HG03060 (cell line): ENCODE results near the gene DAPK1.

Experiments used
- ATAC-seq: cut with Tn5 transposase; IDR thresholded peaks from one replicate; pipeline ENCODE4 v1.9.1; 2021; ENCODE audit warnings: low read depth, moderate number of reproducible peaks; ENCODE audit not compliant: unreplicated experiment

The DAPK1 gene

DNA sequence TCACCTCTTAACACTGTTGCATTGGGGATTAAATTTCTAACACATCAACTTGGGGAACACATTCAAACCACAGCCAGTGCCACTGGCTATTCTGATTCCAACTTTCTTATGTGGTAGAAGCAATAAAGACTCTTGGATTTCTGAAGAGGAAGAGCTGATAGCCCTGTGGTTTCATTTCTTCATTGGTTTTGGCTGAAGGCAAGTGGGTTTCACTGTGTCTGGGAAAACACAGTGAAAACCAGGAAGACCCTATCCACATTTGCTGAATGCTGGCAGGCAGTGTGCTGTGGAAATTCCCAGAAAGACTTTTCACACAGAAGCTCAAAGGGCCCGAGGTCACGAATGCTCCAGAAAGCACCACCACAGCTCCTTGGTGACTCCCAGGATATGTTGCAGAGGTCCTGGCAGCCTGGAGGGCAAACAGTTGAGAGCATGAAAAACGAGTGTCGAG, 67.1 kb downstream of the DAPK1 start:
- no peak for ATAC-seq

DNA sequence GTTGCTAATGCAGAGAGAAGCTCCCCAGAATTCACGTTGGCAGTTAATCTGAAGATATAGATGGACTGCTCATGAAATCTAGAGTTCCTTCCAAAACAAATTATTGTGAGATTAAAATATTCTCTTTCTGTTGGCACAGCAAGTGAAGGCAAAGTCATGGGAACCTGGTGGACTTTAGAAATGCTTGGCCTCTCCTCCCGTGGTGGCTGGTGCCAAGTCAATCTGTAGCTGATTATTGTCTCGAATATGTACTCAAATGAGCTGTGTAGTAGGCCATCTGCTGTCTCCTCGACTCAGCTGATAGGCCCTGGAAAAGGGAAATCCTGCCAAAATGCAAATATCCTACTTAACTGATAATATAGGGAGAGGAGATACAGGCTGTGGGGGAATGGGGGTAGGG, 69.3 kb downstream of the DAPK1 start:
- ATAC-seq: no peak

DNA sequence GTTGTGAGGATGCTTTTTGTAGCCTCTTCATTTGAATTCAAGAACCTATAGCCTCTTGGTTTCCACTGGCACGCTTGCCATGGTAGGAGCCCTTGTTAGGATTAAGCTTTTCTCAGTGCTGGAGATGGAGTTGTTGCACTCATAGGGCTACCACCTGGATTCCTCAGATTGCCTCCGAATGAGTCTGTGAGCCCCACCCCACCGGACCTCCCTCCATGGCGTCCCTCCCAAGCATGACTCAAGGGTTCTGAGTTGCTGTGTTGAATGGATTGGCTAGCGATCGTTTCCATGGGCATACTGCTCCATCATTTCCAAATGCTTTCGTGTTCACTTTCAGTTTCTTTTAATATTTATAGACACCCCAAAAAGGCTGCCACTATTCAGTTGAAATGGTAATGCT, 69.9 kb downstream of the DAPK1 start:
- no peak for ATAC-seq

DNA sequence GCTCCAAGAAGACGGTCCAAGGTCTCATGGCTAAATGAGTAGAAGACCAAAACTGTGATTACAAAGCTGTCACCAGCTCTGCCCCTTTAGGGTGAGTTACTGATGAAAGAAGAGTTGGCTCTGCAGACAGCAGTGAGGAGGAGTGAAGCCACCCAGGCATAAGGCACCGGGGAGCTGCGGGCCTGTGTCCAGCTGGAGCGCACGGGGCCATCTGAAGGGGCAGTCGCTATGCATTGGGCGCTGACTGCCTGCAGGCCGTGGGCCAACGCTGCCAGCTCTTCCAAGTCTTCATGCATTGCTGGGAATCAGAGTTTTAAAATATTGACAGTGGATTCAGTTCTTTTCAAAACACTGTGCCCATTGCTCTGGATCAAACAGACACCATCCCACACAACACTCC, 70.3 kb downstream of the DAPK1 start:
- no peak for ATAC-seq

DNA sequence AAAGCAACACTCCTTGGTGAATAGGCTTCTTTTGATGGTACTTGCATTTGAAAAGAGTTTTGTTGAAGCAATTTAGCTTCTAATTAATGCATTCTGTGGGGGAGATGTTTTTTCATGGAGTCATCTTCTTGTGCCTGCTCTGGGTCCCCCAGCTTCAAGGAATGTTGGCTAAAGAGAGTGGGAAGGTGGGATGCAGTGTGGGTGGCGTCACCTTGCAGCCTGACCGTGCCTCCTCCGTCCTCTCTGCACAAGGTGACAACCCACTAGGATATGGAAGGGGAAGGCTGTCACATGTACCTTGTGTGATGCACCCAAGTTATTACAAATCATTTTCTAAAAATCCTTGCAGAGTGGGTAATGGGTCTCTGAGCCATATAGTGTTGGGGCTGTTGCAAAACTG, 70.7 kb downstream of the DAPK1 start:
- no peak for ATAC-seq

DNA sequence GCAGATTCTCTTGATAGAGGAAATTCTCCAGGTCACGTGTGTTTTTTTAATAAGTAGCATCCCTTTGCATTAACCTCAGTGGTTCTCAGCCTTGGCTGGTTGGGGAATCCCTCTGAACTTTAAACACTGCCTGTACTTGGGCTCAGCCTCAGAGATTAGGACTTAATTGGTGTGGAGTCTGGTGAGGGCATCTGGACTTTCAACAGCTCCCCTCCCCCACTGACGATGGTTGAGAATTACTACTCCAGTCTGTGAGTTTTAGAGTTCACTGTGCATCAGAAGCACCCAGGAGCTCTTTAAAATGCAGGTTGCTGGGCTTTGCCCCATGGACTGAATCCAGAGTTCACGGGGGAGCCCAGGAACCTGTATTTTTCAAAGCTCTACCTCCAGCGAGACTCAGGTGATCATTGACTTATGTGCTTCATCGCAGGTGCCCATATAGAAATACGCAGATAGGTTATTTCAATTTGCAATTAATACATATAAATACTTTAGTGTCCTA, 71.4 kb downstream of the DAPK1 start:
- ATAC-seq: no peak

GRCh38 chr9:87569518-87569917, 71.9 kb downstream of the DAPK1 start:
- ATAC-seq: no peak

- peak; percentile 70 for ATAC-seq
Observed at GRCh38 chr9:87570000-87570908, 72.6 kb downstream of the DAPK1 start.

GRCh38 chr9:87572719-87573118, 75.1 kb downstream of the DAPK1 start:
- no peak for ATAC-seq

DNA sequence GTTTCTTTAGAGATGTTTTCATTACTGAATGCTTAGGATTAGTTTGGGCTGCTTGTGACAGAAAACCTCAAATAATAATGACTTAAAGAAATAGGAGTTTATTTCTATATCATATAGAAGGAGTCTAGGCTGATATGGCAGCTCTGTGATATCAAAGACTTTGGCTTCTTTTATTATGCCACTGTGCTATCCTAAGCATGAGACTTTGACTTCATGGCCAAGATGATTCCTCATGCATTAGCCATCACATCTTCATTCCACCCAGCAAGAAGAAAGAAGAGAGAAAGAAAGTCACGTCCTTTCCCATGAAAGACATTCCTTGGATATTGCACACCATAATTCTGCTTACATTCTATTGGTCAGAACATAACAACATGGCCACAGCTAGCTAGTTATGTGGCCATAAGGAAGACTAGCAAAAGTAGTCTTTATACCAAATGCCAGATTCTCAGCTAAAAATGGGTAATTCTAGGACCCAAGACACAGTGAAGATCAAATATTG, 76.2 kb downstream of the DAPK1 start:
- no peak for ATAC-seq

- ATAC-seq: no peak
Observed at GRCh38 chr9:87577746-87578145, 80.1 kb downstream of the DAPK1 start.

DNA sequence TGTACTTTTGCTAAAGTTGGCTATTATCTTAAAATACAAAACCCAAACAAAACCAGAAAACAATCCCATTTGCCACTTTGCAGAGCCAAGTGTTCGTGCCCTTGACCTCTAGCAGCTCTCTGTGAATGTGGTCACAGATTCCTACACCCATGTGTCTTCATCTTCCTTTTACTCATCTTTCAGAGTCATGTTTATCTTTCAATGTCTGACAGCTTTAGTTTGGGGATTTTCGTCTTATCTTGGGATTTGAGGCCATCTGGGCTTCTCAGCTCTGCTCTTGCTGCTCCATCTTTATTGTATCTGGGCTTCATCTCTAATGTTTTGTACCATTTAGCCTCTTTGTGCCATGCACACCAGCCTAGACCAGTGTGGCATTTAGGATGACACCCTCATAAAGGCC, 81.0 kb downstream of the DAPK1 start:
- ATAC-seq: no peak

DNA sequence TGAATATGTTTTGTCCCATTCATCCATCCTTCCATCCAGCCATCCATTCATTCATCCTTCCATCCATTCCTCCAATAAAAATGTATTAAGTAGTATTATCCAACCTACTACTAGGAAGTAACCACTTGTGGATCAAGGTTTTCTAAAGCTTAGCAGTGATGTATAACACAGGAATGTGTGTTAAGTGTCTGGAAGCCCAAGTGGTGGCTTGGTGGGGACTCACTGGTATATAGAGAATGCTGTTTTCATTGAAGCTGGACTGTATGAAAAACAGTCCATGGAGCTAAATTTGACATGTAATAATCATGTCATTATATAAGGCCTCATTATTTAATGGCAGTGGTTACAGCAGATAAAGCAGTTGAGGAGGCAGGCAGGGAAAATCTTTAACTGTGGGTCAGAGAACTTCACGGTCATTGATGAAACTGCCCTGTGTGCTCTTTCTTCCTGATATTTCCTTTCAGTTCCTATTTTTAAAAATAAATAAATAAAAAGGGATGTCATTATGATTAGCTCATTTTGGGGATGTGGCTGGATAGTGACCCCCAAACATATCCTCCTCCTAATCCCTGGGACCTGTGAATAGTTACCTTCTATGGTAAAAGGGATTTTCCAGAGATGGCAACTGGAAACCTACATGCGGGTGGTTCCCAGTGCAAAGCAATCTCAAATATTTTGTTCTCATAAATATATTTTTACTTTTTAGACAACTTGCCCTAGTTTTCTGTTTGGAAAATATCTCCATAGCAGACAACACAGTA, 82.3 kb downstream of the DAPK1 start:
- no peak for ATAC-seq

DNA sequence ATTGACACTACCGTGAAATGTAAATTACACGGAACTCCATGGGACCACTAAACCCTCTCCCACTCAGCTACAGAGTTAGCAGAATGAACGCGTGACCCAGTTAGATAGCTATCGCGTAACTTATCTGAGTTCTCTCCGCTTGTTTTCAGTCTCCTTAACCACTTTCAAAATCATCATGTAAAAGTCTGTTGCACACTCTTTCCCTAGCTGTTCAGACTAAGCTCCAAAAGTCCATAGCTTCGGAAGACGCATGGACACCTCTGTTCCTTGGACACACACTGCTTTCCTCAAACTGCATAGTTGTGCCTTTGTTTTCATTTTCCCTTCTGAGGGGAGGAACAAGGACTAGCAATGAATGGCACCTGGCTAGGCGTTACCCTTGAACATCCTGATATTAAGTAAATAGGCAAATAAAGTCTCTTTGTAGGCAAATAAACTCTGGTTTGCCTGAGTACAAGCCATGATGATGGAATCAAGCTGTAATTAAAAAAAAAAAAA, 83.3 kb downstream of the DAPK1 start:
- no peak for ATAC-seq

- ATAC-seq: no peak
Observed at GRCh38 chr9:87581513-87581912, 83.8 kb downstream of the DAPK1 start.

DNA sequence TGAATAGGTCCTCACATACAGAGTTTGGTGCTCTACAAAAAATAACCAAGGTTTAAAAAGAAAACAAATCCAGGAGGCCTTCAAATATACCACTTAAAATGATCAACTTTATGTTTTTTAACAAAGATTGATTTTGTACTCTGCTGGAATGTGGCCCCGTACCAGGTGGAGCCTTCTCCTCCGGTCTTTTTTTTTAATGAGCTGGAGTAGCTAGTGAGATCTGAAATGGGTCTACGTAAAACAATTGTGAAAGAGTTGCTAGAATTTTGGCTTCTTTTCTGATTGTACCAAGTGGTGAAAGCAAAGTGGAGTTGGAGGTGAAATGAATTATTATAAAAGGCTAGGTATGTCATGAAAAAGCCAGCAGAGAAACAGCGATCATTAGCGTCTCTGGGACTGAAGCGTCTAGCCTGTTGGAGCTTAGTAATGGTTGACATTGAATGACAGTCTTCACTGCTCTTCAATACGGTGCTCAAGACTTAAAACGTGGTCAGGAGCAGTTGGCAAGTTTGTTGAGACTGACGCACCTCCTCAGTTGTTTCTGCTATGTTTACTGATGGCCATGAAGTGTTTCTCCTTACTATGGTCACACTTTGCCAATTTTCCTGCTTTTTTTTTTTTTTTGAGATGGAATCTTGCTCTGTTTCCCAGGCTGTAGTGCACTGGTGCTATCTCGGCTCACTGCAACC, 84.4 kb downstream of the DAPK1 start:
- no peak for ATAC-seq

- ATAC-seq: no peak
Observed at GRCh38 chr9:87584326-87584725, 86.7 kb downstream of the DAPK1 start.

GRCh38 chr9:87585123-87585855, 87.6 kb downstream of the DAPK1 start:
- no peak for ATAC-seq

DNA sequence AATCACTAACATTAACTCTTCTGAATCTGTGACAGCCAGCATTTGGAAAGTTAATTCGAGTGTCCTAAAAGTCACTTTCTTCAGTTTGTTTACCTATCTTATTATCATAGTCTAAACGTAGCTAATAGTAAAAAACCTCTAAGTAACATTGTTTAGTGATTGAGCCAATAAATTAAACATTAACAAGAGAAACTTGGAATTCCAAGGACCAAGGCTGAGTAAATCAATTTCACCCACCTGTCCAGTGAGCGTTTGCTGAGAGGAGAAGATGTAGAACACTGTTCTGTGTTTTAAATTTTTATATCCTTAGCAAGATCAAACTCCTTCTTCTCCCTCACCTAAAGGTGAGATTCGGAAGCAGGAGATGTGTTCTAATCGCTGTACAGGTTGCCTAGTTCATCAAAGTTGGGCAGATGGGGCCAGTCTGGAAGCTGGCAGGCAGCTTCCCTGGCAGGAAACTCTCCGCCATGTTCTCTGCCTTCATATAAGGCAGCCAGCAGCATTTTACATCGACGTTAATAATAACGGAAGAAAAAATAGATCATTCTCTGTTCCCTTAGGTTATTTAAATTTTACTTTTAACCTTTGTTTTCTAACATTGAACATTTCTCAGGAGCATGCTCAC, 89.2 kb downstream of the DAPK1 start:
- no peak for ATAC-seq
